ENCODE data around the gene RPS8. TPM values are rescaled to one million over a fixed set of nuclear protein-coding genes. Genes with fewer than 3 reads are reported as not detected.
"Not testable (repeated sequence)": the region's sequence is repeated elsewhere in the genome, so short reads cannot be mapped to it uniquely, and the experiment has no call there.

Gene RPS8
- total RNA-seq, 1 donor from 2014 or later = 1,632 TPM

- DNase-seq (ENCODE audit: low spot score in 2 of 2) (no peak), FAIRE-seq (no peak)
Measured at GRCh38 chr1:44801491-44802305, 26.4 kb downstream of the RPS8 start.

- FAIRE-seq = no peak
- DNase-seq (ENCODE audit: low spot score in 2 of 2) = peak in 1 of 2 donors; percentile 54
Measured at GRCh38 chr1:44802306-44803061, 27.1 kb downstream of the RPS8 start.

GRCh38 chr1:44803062-44803311 lies 27.6 kb downstream of the RPS8 start:
- no peak for FAIRE-seq

GRCh38 chr1:44803312-44804095 lies 28.2 kb downstream of the RPS8 start:
- no peak for FAIRE-seq
- no peak for DNase-seq (ENCODE audit: low spot score in 2 of 2)

More at GRCh38 chr1:44803062-44803311, 27.6 kb downstream of the RPS8 start:
- no peak for DNase-seq (ENCODE audit: low spot score in 2 of 2)

- FAIRE-seq (no peak), DNase-seq (ENCODE audit: low spot score in 2 of 2) (no peak)
Measured at GRCh38 chr1:44805311-44806024, 30.1 kb downstream of the RPS8 start.

- FAIRE-seq (no peak), DNase-seq (ENCODE audit: low spot score in 2 of 2) (no peak)
Measured at GRCh38 chr1:44806025-44806703, 30.8 kb downstream of the RPS8 start.

- FAIRE-seq (no peak), DNase-seq (ENCODE audit: low spot score in 2 of 2) (no peak)
Measured at GRCh38 chr1:44806704-44807363, 31.5 kb downstream of the RPS8 start, which contains the start of gene DYNLT4. Gene DYNLT4, minus strand, starts transcription at chr1:44807351. Its CDS starts 683 bp downstream, at chr1:44806668.

GRCh38 chr1:44807364-44808062 lies 32.2 kb downstream of the RPS8 start:
- DNase-seq (ENCODE audit: low spot score in 2 of 2) (peak; percentile 74 to 75), FAIRE-seq (no peak)

- no peak for FAIRE-seq
Measured at GRCh38 chr1:44808063-44808937, 33.0 kb downstream of the RPS8 start, which contains the start of gene BTBD19. Gene BTBD19, plus strand, starts transcription at chr1:44808523. Its CDS starts 298 bp downstream, at chr1:44808821.

GRCh38 chr1:44808938-44809917 lies 33.9 kb downstream of the RPS8 start:
- DNase-seq (ENCODE audit: low spot score in 2 of 2) = no peak
- FAIRE-seq = no peak

More at GRCh38 chr1:44808063-44808937, 33.0 kb downstream of the RPS8 start, which contains the start of gene BTBD19:
- DNase-seq (ENCODE audit: low spot score in 2 of 2) = peak; percentile 85 to 87

- FAIRE-seq = no peak
- DNase-seq (ENCODE audit: low spot score in 2 of 2) = no peak
Measured at GRCh38 chr1:44810101-44810761, 34.9 kb downstream of the RPS8 start.

GRCh38 chr1:44810762-44811105 lies 35.4 kb downstream of the RPS8 start:
- FAIRE-seq; DNase-seq (ENCODE audit: low spot score in 2 of 2): not testable (repeated sequence)

- peak in 1 of 2 donors; percentile 12 for DNase-seq (ENCODE audit: low spot score in 2 of 2)
- FAIRE-seq = no peak
Measured at GRCh38 chr1:44811234-44811633, 35.9 kb downstream of the RPS8 start.

GRCh38 chr1:44812822-44813543 lies 37.6 kb downstream of the RPS8 start:
- FAIRE-seq (no peak), DNase-seq (ENCODE audit: low spot score in 2 of 2) (peak in 1 of 2 donors; percentile 49)

- not testable (repeated sequence) for FAIRE-seq; DNase-seq (ENCODE audit: low spot score in 2 of 2)
Measured at GRCh38 chr1:44815926-44816325, 40.6 kb downstream of the RPS8 start.
